WTC11 (cell line): Measurements from ENCODE around the gene MAN1B1. TPM values are rescaled to one million over a fixed set of nuclear protein-coding genes. Genes with fewer than 3 reads are reported as not detected.

ENCODE experiments used
- ATAC-seq: fragments of 200-7000 bp; cut with Tn5 transposase; 2 replicates; pipeline ENCODE4 v1.10.0; 2021; ENCODE audit warnings: mild to moderate bottlenecking, moderate library complexity
- CTCF ChIA-PET: fragments of 300-600 bp; sonication (Branson Sonifier 250); formaldehyde crosslinking; loops from one replicate; lab custom pipeline; 2021; ENCODE audit warnings: antibody characterized with exemption; lab: Charles Lee
- POLR2A ChIA-PET: fragments of 350-600 bp; sonication (Branson Sonifier 250); formaldehyde crosslinking; loops from one replicate; lab custom pipeline; 2021; ENCODE audit warnings: antibody characterized with exemption; lab: Charles Lee
- DNase-seq: peaks from one replicate; pipeline ENCODE4 v3.0.0; 2021; ENCODE audit warnings: low spot score
- H3K27ac Mint-ChIP-seq: 2 replicates; pipeline ENCODE4 v1.8.0; 2021; ENCODE audit warnings: mixed read lengths
- H3K27me3 Mint-ChIP-seq: 2 replicates; pipeline ENCODE4 v1.8.0; 2021; ENCODE audit warnings: low read depth, mild to moderate bottlenecking, moderate library complexity, mixed read lengths
- H3K36me3 Mint-ChIP-seq: 2 replicates; pipeline ENCODE4 v1.8.0; 2021; ENCODE audit warnings: mixed read lengths
- H3K4me1 Mint-ChIP-seq: 2 replicates; pipeline ENCODE4 v1.8.0; 2022; ENCODE audit warnings: mixed read lengths
- H3K4me3 Mint-ChIP-seq: 2 replicates; pipeline ENCODE4 v1.8.0; 2021; ENCODE audit warnings: mild to moderate bottlenecking, moderate library complexity, mixed read lengths
- H3K9me3 Mint-ChIP-seq: 2 replicates; pipeline ENCODE4 v1.8.0; 2021; ENCODE audit warnings: mixed read lengths
- ESRRA ChIP-seq: sonication (generic); formaldehyde crosslinking; IDR thresholded peaks from 2 replicates; pipeline ENCODE4 v1.8.1; 2022; ENCODE audit warnings: mild to moderate bottlenecking, missing genetic modification reagents, borderline replicate concordance
- FOXJ3 ChIP-seq: sonication (generic); formaldehyde crosslinking; IDR thresholded peaks from 2 replicates; pipeline ENCODE4 v1.9.0; 2021; ENCODE audit warnings: missing genetic modification reagents, mild to moderate bottlenecking, borderline replicate concordance
- GTF2I ChIP-seq: fragments of 250-450 bp; sonication (Bioruptor Pico); conservative IDR thresholded peaks from 2 replicates; pipeline ENCODE4 v1.4.0; 2021; ENCODE audit warnings: mild to moderate bottlenecking
- MXD4 ChIP-seq: fragments of 250-450 bp; sonication (Bioruptor Pico); IDR thresholded peaks from 2 replicates; pipeline ENCODE4 v1.8.0; 2021; ENCODE audit warnings: mild to moderate bottlenecking, moderate library complexity, borderline replicate concordance
- NFYB ChIP-seq: sonication (generic); formaldehyde crosslinking; conservative IDR thresholded peaks from 2 replicates; pipeline ENCODE4 v1.8.0; 2022; ENCODE audit warnings: low read depth, missing genetic modification reagents
- NR1H2 ChIP-seq: sonication (generic); formaldehyde crosslinking; IDR thresholded peaks from 2 replicates; pipeline ENCODE4 v1.9.0; 2021; ENCODE audit warnings: mild to moderate bottlenecking, moderate library complexity, missing genetic modification reagents
- SMAD4 ChIP-seq: sonication (generic); formaldehyde crosslinking; IDR thresholded peaks from 2 replicates; pipeline ENCODE4 v1.8.0; 2022; ENCODE audit warnings: mild to moderate bottlenecking, missing genetic modification reagents
- SOX15 ChIP-seq: fragments of 250-450 bp; sonication (Bioruptor Pico); IDR thresholded peaks from 2 replicates; pipeline ENCODE4 v1.9.0; 2021; ENCODE audit warnings: mild to moderate bottlenecking
- TCF7 ChIP-seq: sonication (generic); formaldehyde crosslinking; IDR thresholded peaks from 2 replicates; pipeline ENCODE4 v1.8.0; 2022; ENCODE audit warnings: mild to moderate bottlenecking, low read depth, missing genetic modification reagents, moderate library complexity
- ZNF121 ChIP-seq: sonication (generic); formaldehyde crosslinking; IDR thresholded peaks from 2 replicates; pipeline ENCODE4 v1.8.0; 2023; ENCODE audit warnings: missing genetic modification reagents
- ZNF263 ChIP-seq: sonication (generic); formaldehyde crosslinking; IDR thresholded peaks from 2 replicates; pipeline ENCODE4 v1.8.1; 2022; ENCODE audit warnings: low read depth, mild to moderate bottlenecking, moderate library complexity, missing genetic modification reagents
- ZNF317 ChIP-seq: sonication (generic); formaldehyde crosslinking; IDR thresholded peaks from 2 replicates; pipeline ENCODE4 v1.8.1; 2023; ENCODE audit warnings: low read depth, mild to moderate bottlenecking, moderate library complexity, missing genetic modification reagents, borderline replicate concordance
- total RNA-seq: library from RNA; stranded (reverse); gene quantifications from 3 replicates; pipeline ENCODE4 v1.2.3, GENCODE V29; 2021
- TF ChIP-seq, protein P1 (sequence below): fragments of 250-450 bp; sonication (Bioruptor Pico); IDR thresholded peaks from 2 replicates; pipeline ENCODE4 v1.9.0; 2021; ENCODE audit warnings: moderate library complexity, mild to moderate bottlenecking, inconsistent platforms, borderline replicate concordance
- TF ChIP-seq, protein P2 (sequence below): sonication (generic); formaldehyde crosslinking; IDR thresholded peaks from 2 replicates; pipeline ENCODE4 v1.8.1; 2022; ENCODE audit warnings: missing genetic modification reagents, borderline replicate concordance
- TF ChIP-seq, protein P3 (sequence below): sonication (generic); formaldehyde crosslinking; IDR thresholded peaks from 2 replicates; pipeline ENCODE4 v1.8.1; 2022; ENCODE audit warnings: mild to moderate bottlenecking, missing genetic modification reagents, moderate library complexity, borderline replicate concordance
- TF ChIP-seq, protein P4 (sequence below): sonication (generic); formaldehyde crosslinking; IDR thresholded peaks from 2 replicates; pipeline ENCODE4 v1.8.1; 2022; ENCODE audit warnings: low read depth, mild to moderate bottlenecking, moderate library complexity, missing genetic modification reagents, borderline replicate concordance
- TF ChIP-seq, protein P5 (sequence below): fragments of 250-450 bp; sonication (Bioruptor Pico); IDR thresholded peaks from 2 replicates; pipeline ENCODE4 v1.8.0; 2021; ENCODE audit warnings: mild to moderate bottlenecking
- TF ChIP-seq, protein P6 (sequence below): sonication (generic); formaldehyde crosslinking; IDR thresholded peaks from 2 replicates; pipeline ENCODE4 v1.8.0; 2023; ENCODE audit warnings: missing genetic modification reagents
- TF ChIP-seq, protein P7 (sequence below): sonication (generic); formaldehyde crosslinking; IDR thresholded peaks from 2 replicates; pipeline ENCODE4 v1.8.1; 2023; ENCODE audit warnings: mild to moderate bottlenecking, missing genetic modification reagents, moderate library complexity
- TF ChIP-seq, protein P8 (sequence below): sonication (generic); formaldehyde crosslinking; IDR thresholded peaks from 2 replicates; pipeline ENCODE4 v1.8.0; 2023; ENCODE audit warnings: missing genetic modification reagents, mild to moderate bottlenecking, borderline replicate concordance

The MAN1B1 gene
- total RNA-seq, 1 experiment from 2014 or later, result 57.1 TPM

DNA sequence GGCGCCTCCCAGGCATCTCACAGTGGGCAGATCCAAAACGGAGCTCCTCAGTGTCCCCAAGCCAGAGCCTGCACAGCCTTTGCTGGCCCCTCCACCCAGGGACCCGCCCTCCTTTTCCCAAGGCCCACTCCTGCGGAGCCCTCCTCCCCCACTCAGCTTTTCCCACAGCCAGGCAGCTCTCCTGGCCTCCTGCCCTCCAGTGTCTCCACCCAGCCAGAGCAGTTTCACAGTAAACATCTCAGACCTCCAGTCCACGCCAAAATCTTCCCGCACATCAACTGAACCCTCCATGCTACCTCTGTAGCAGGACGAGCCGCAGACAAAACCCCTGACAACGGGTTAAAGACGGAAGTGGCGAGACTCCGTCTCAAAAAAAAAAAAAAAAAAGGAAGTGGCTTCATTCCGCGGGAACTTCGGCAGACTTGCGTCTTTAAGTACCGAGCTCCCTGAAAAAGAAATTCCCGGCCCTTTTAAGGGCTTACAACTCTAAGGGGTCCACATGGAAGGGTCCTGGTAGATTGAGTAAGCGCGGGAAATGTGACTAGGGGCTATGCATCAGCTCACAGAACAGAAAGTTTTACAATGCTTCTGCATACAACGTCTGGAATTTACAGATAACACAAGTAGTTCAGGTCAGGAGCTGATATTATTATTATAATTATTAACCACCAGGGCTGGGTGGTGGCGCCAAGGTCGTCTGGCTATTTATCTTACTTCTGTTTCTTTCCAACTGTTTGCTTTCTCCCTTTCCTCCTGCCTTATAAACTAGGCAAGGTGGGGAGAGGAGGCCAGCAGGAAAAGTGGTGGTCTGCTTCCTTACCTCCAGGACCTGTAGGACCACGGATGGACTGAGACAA, 40.7 kb downstream of the MAN1B1 start (continued):
- TF ChIP-seq, protein P1, sequence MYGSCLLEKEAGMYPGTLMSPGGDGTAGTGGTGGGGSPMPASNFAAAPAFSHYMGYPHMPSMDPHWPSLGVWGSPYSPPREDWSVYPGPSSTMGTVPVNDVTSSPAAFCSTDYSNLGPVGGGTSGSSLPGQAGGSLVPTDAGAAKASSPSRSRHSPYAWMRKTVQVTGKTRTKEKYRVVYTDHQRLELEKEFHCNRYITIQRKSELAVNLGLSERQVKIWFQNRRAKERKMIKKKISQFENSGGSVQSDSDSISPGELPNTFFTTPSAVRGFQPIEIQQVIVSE, result no peak
- TF ChIP-seq SMAD4 (CRISPR knock-in tag), result no peak
- TF ChIP-seq ZNF263 (CRISPR knock-in tag), result no peak
- TF ChIP-seq, protein P2, sequence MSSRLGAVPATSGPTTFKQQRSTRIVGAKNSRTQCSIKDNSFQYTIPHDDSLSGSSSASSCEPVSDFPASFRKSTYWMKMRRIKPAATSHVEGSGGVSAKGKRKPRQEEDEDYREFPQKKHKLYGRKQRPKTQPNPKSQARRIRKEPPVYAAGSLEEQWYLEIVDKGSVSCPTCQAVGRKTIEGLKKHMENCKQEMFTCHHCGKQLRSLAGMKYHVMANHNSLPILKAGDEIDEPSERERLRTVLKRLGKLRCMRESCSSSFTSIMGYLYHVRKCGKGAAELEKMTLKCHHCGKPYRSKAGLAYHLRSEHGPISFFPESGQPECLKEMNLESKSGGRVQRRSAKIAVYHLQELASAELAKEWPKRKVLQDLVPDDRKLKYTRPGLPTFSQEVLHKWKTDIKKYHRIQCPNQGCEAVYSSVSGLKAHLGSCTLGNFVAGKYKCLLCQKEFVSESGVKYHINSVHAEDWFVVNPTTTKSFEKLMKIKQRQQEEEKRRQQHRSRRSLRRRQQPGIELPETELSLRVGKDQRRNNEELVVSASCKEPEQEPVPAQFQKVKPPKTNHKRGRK (CRISPR knock-in tag), result no peak
- TF ChIP-seq, protein P3, sequence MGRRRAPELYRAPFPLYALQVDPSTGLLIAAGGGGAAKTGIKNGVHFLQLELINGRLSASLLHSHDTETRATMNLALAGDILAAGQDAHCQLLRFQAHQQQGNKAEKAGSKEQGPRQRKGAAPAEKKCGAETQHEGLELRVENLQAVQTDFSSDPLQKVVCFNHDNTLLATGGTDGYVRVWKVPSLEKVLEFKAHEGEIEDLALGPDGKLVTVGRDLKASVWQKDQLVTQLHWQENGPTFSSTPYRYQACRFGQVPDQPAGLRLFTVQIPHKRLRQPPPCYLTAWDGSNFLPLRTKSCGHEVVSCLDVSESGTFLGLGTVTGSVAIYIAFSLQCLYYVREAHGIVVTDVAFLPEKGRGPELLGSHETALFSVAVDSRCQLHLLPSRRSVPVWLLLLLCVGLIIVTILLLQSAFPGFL, result no peak
- no peak for TF ChIP-seq SOX15 (CRISPR knock-in tag)
- TF ChIP-seq, protein P4, sequence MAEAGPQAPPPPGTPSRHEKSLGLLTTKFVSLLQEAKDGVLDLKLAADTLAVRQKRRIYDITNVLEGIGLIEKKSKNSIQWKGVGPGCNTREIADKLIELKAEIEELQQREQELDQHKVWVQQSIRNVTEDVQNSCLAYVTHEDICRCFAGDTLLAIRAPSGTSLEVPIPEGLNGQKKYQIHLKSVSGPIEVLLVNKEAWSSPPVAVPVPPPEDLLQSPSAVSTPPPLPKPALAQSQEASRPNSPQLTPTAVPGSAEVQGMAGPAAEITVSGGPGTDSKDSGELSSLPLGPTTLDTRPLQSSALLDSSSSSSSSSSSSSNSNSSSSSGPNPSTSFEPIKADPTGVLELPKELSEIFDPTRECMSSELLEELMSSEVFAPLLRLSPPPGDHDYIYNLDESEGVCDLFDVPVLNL (CRISPR knock-in tag), result no peak
- no peak for TF ChIP-seq GTF2I
- no peak for TF ChIP-seq MXD4 (CRISPR knock-in tag)
- TF ChIP-seq NR1H2 (CRISPR knock-in tag), result no peak
- no peak for TF ChIP-seq NFYB

DNA sequence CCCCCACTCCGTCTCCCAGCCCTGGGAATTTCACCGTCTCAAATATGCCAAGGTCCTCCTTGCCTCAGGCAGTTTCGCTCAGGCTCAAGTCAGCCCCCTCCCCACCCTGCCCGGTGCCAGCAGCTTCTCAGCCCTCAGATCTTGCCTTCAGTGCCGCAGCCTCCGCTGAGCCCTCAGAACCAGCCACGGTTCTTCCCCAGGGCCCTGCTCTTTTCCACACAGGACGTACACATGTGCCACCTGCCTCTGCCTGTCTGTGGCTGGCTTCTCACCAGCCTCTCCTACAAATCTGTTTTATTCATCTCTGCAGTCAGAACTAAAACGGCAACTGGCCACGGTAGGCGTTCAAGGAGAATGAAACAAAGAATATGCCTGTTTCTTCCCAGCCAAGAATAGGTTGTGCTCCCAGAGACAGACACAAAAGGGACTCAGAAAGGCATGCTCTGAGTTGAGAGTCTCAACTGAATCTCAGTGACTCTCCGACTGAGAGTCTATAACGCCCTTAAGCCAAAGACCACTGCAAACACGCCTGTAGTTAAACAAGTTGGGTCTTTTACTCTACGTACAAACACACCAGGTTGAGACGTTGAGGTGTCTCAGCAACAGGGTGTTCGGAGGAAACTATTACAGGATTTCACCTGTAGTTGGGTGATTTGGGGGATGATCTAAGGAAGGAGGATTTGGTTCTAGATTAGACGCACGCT, 41.5 kb downstream of the MAN1B1 start:
- Mint-ChIP-seq H3K27me3 (peaks cover 19% of the 10 kb centered on the region), H3K4me1 (peaks cover 14% of the 10 kb centered on the region), H3K4me3 (peak overlapping the region; percentile 78), H3K27ac (peak overlapping the region; percentile 60; the same call in 1 of the 2 replicates), H3K9me3 (no peaks in the 10 kb centered on the region), H3K36me3 (no peaks in the 10 kb centered on the region)
- ATAC-seq (no peak), DNase-seq (no peak)
- POLR2A ChIA-PET, result no interaction called here
- CTCF ChIA-PET, result interaction anchor here (0.6 to 1.5 kb wide), 3 partner anchors 10 to 109 kb away, joined by 3 to 6 read pairs (median 4); no protein-coding TSS in a partner anchor
- TF ChIP-seq, protein P4 (CRISPR knock-in tag), result no peak
- TF ChIP-seq, protein P5, sequence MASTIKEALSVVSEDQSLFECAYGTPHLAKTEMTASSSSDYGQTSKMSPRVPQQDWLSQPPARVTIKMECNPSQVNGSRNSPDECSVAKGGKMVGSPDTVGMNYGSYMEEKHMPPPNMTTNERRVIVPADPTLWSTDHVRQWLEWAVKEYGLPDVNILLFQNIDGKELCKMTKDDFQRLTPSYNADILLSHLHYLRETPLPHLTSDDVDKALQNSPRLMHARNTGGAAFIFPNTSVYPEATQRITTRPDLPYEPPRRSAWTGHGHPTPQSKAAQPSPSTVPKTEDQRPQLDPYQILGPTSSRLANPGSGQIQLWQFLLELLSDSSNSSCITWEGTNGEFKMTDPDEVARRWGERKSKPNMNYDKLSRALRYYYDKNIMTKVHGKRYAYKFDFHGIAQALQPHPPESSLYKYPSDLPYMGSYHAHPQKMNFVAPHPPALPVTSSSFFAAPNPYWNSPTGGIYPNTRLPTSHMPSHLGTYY (CRISPR knock-in tag), result no peak
- TF ChIP-seq MXD4 (CRISPR knock-in tag) (no peak), ZNF317 (no peak), ZNF121 (CRISPR knock-in tag) (no peak), ESRRA (CRISPR knock-in tag) (no peak), FOXJ3 (no peak), TCF7 (CRISPR knock-in tag) (no peak)
- TF ChIP-seq, protein P6, sequence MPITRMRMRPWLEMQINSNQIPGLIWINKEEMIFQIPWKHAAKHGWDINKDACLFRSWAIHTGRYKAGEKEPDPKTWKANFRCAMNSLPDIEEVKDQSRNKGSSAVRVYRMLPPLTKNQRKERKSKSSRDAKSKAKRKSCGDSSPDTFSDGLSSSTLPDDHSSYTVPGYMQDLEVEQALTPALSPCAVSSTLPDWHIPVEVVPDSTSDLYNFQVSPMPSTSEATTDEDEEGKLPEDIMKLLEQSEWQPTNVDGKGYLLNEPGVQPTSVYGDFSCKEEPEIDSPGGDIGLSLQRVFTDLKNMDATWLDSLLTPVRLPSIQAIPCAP (CRISPR knock-in tag), result no peak
- TF ChIP-seq, protein P7, sequence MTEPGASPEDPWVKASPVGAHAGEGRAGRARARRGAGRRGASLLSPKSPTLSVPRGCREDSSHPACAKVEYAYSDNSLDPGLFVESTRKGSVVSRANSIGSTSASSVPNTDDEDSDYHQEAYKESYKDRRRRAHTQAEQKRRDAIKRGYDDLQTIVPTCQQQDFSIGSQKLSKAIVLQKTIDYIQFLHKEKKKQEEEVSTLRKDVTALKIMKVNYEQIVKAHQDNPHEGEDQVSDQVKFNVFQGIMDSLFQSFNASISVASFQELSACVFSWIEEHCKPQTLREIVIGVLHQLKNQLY (CRISPR knock-in tag), result no peak
- TF ChIP-seq, protein P8, sequence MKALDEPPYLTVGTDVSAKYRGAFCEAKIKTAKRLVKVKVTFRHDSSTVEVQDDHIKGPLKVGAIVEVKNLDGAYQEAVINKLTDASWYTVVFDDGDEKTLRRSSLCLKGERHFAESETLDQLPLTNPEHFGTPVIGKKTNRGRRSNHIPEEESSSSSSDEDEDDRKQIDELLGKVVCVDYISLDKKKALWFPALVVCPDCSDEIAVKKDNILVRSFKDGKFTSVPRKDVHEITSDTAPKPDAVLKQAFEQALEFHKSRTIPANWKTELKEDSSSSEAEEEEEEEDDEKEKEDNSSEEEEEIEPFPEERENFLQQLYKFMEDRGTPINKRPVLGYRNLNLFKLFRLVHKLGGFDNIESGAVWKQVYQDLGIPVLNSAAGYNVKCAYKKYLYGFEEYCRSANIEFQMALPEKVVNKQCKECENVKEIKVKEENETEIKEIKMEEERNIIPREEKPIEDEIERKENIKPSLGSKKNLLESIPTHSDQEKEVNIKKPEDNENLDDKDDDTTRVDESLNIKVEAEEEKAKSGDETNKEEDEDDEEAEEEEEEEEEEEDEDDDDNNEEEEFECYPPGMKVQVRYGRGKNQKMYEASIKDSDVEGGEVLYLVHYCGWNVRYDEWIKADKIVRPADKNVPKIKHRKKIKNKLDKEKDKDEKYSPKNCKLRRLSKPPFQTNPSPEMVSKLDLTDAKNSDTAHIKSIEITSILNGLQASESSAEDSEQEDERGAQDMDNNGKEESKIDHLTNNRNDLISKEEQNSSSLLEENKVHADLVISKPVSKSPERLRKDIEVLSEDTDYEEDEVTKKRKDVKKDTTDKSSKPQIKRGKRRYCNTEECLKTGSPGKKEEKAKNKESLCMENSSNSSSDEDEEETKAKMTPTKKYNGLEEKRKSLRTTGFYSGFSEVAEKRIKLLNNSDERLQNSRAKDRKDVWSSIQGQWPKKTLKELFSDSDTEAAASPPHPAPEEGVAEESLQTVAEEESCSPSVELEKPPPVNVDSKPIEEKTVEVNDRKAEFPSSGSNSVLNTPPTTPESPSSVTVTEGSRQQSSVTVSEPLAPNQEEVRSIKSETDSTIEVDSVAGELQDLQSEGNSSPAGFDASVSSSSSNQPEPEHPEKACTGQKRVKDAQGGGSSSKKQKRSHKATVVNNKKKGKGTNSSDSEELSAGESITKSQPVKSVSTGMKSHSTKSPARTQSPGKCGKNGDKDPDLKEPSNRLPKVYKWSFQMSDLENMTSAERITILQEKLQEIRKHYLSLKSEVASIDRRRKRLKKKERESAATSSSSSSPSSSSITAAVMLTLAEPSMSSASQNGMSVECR, result no peak
